HG03108 (cell line): ENCODE measurements around the gene LENEP.

ENCODE experiments used
- ATAC-seq: cut with Tn5 transposase; IDR thresholded peaks from one replicate; pipeline ENCODE4 v1.9.1; 2021; ENCODE audit warnings: moderate library complexity; ENCODE audit not compliant: unreplicated experiment

LENEP gene

GRCh38 chr1:155026154-155026553 lies 32.8 kb downstream of the LENEP start:
- no peak for ATAC-seq

GRCh38 chr1:155026588-155026987 lies 33.2 kb downstream of the LENEP start:
- ATAC-seq, result no peak

- no peak for ATAC-seq
Measured at GRCh38 chr1:155029513-155030242, 36.3 kb downstream of the LENEP start.

GRCh38 chr1:155030243-155030795 lies 36.9 kb downstream of the LENEP start:
- ATAC-seq, result no peak

- no peak for ATAC-seq
Measured at GRCh38 chr1:155030899-155031298, 37.5 kb downstream of the LENEP start.

GRCh38 chr1:155032886-155033285 lies 39.5 kb downstream of the LENEP start:
- no peak for ATAC-seq

- no peak for ATAC-seq
Measured at GRCh38 chr1:155033524-155033923, 40.1 kb downstream of the LENEP start, which contains the start of the genes DCST1 and DCST2. DCST1 (plus strand) TSS chr1:155033824; CDS start chr1:155034037, 213 bp downstream. DCST2 (minus strand) TSS chr1:155033781; CDS start chr1:155033701, 80 bp downstream.

GRCh38 chr1:155034318-155035208 lies 41.2 kb downstream of the LENEP start:
- no peak for ATAC-seq

- no peak for ATAC-seq
Measured at GRCh38 chr1:155035936-155036335, 42.5 kb downstream of the LENEP start.

- no peak for ATAC-seq
Measured at GRCh38 chr1:155037043-155037442, 43.7 kb downstream of the LENEP start.

GRCh38 chr1:155037851-155038441 lies 44.6 kb downstream of the LENEP start:
- no peak for ATAC-seq

- ATAC-seq, result no peak
Measured at GRCh38 chr1:155038602-155039307, 45.4 kb downstream of the LENEP start.

GRCh38 chr1:155039308-155039669 lies 45.9 kb downstream of the LENEP start:
- no peak for ATAC-seq

GRCh38 chr1:155040358-155041093 lies 47.1 kb downstream of the LENEP start:
- no peak for ATAC-seq

GRCh38 chr1:155042789-155043188 lies 49.4 kb downstream of the LENEP start:
- no peak for ATAC-seq

- ATAC-seq, result no peak
Measured at GRCh38 chr1:155043301-155043702, 49.9 kb downstream of the LENEP start.

GRCh38 chr1:155043793-155044192 lies 50.4 kb downstream of the LENEP start:
- ATAC-seq, result no peak
